Activated naive CD4-positive, alpha-beta T cell treated with anti-CD3 and anti-CD28 coated beads for 36 hours (primary cell): ENCODE measurements around the gene EHD1. TPM values are rescaled to one million over a fixed set of nuclear protein-coding genes. Genes with fewer than 3 reads are reported as not detected.

Experiments used
- CTCF ChIA-PET: fragments of 350-600 bp; sonication (Branson Sonifier 250); formaldehyde crosslinking; loops from one replicate; lab custom pipeline; 2021; ENCODE audit warnings: antibody characterized with exemption; lab: Charles Lee
- DNase-seq: peaks from one replicate; pipeline ENCODE4 v3.0.0-alpha.2; 2020
- H3K27ac Mint-ChIP-seq: one replicate; pipeline ENCODE4 v1.8.0; 2021; ENCODE audit warnings: mild to moderate bottlenecking, mixed read lengths
- H3K27me3 Mint-ChIP-seq: one replicate; pipeline ENCODE4 v1.8.0; 2021; ENCODE audit warnings: low read depth, mixed read lengths
- H3K36me3 Mint-ChIP-seq: one replicate; pipeline ENCODE4 v1.8.0; 2021; ENCODE audit warnings: low read depth, mixed read lengths
- H3K4me1 Mint-ChIP-seq: one replicate; pipeline ENCODE4 v1.8.0; 2021; ENCODE audit warnings: low read depth, mixed read lengths
- H3K4me3 Mint-ChIP-seq: one replicate; pipeline ENCODE4 v1.8.0; 2021; ENCODE audit warnings: mild to moderate bottlenecking, moderate library complexity, mixed read lengths
- H3K9me3 Mint-ChIP-seq: one replicate; pipeline ENCODE4 v1.8.0; 2021; ENCODE audit warnings: mixed read lengths
- intact Hi-C: fragments of 100-400 bp; cut with micrococcal nuclease; formaldehyde crosslinking; loops from one replicate; pipeline ENCODE4 v1.15.1; 2023
- total RNA-seq, 2 experiments: library from RNA; stranded (reverse); gene quantifications; one replicate each; pipeline ENCODE4 v1.2.3, GENCODE V29; 2021

EHD1 gene
- total RNA-seq, 2 experiments from 2014 or later = 124 to 132 TPM

- H3K27ac Mint-ChIP-seq = no peak overlapping the region
- no peak for DNase-seq
- no peaks in the 10 kb centered on the region for H3K36me3 Mint-ChIP-seq
- H3K4me1 Mint-ChIP-seq = peaks cover 27% of the 10 kb centered on the region
- intact Hi-C loops = no loop called here
- no peaks in the 10 kb centered on the region for H3K9me3 Mint-ChIP-seq
- H3K27me3 Mint-ChIP-seq = no peaks in the 10 kb centered on the region
- H3K4me3 Mint-ChIP-seq = peak overlapping the region; percentile 66
- CTCF ChIA-PET = interaction anchor here (0.8 to 32.9 kb wide), 4 partner anchors 9 to 43 kb away, joined by 4 to 992 read pairs (median 148); partner anchors contain the start of gene EHD1
Measured at GRCh38 chr11:64843686-64844329, 34.6 kb downstream of the EHD1 start.

- H3K27me3 Mint-ChIP-seq = no peaks in the 10 kb centered on the region
- H3K9me3 Mint-ChIP-seq = no peaks in the 10 kb centered on the region
- H3K4me3 Mint-ChIP-seq = peak overlapping the region; percentile 43
- H3K27ac Mint-ChIP-seq = no peak overlapping the region
- intact Hi-C loops = no loop called here
- no peaks in the 10 kb centered on the region for H3K36me3 Mint-ChIP-seq
- peaks cover 19% of the 10 kb centered on the region for H3K4me1 Mint-ChIP-seq
- DNase-seq = no peak
- CTCF ChIA-PET = interaction anchor here (1.9 to 32.9 kb wide), 3 partner anchors 9 to 44 kb away, joined by 8 to 992 read pairs (median 288); partner anchors contain the start of gene EHD1
Measured at GRCh38 chr11:64842851-64843685, 35.4 kb downstream of the EHD1 start.

- no peak for DNase-seq
- Mint-ChIP-seq H3K4me3 (no peak overlapping the region), H3K27me3 (no peaks in the 10 kb centered on the region), H3K27ac (no peak overlapping the region), H3K9me3 (no peaks in the 10 kb centered on the region), H3K36me3 (no peaks in the 10 kb centered on the region), H3K4me1 (peaks cover 17% of the 10 kb centered on the region)
- CTCF ChIA-PET = interaction anchor here (32.9 kb wide), 1 partner anchor 45 kb away, joined by 992 read pairs; the partner anchor contains the start of gene EHD1
- intact Hi-C loops = no loop called here
Measured at GRCh38 chr11:64842366-64842759, 36.1 kb downstream of the EHD1 start.

DNA sequence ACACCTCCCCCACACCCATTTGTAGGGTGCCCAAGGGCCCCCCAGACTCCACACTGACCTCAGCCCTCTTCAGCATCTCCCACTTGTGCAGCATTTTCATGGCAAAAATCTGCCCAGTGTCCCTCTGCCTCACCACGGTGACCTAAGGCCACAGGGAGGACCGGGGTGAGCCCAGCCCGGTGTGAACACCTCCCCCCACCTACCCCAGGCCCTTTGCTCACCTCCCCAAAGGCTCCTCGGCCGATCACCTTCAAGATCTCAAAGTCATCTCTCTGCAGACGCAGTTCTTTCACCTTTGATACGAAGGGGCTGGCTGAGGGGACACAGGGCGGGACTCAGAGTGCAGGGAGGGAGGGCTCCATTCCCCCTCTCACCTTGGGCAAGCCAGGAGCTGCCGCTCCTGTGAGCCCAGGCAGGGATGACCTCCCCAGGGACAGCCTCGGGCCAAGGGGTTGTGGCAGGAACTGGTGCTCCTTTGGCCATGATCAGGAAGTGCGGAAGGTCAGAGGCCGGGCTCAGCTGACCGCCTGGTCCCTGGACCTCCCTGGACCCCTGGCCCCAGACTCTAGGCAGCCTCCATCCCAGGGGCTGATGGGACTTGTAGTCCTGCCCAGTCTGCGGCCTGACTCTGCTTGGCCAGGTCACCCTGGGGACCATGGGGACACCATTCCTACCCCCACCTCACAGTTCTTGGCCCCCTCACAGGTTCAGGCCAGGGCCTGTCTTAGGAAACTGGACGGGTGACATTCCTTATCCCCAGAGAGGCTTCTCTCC lies 36.6 kb downstream of the EHD1 start:
- no peak for DNase-seq
- Mint-ChIP-seq H3K9me3 (no peaks in the 10 kb centered on the region), H3K36me3 (no peaks in the 10 kb centered on the region), H3K4me3 (no peak overlapping the region), H3K27me3 (no peaks in the 10 kb centered on the region), H3K27ac (no peak overlapping the region), H3K4me1 (peaks cover 12% of the 10 kb centered on the region)
- CTCF ChIA-PET = interaction anchor here (32.9 kb wide), 1 partner anchor 45 kb away, joined by 992 read pairs; the partner anchor contains the start of gene EHD1
- intact Hi-C loops = no loop called here

GRCh38 chr11:64839887-64840782 lies 38.3 kb downstream of the EHD1 start:
- H3K36me3 Mint-ChIP-seq = no peaks in the 10 kb centered on the region
- CTCF ChIA-PET = interaction anchor here (1.3 to 32.9 kb wide), 2 partner anchors 8 to 47 kb away, joined by 3 to 992 read pairs; partner anchors contain the start of gene EHD1

DNA sequence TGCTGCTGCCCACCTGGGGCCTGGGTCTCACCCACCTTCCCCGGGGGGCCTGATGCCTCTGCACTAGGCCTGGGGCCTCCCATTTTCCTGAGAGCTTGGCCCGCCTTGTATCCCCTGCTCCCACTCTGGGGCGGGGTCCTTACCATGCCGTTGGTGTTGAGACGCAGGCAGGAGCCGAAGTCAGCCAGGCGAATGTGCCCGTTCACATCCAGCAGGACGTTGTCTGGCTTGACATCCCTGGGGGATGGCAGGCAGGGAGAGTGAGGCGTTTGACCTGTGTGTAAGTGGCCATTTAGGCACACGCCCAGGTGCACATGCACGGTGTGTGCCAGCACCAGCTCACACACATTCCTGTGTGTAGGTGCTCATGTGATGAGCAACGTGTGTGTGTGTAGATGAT lies 39.1 kb downstream of the EHD1 start:
- intact Hi-C loops = no loop called here
- Mint-ChIP-seq H3K4me3 (no peak overlapping the region), H3K4me1 (peaks cover 8% of the 10 kb centered on the region), H3K27me3 (no peaks in the 10 kb centered on the region), H3K36me3 (no peaks in the 10 kb centered on the region), H3K27ac (no peak overlapping the region), H3K9me3 (no peaks in the 10 kb centered on the region)
- CTCF ChIA-PET = interaction anchor here (32.9 kb wide), 1 partner anchor 48 kb away, joined by 992 read pairs; the partner anchor contains the start of gene EHD1
- no peak for DNase-seq

More at GRCh38 chr11:64839887-64840782, 38.3 kb downstream of the EHD1 start:
- H3K9me3 Mint-ChIP-seq = no peaks in the 10 kb centered on the region
- no peak for DNase-seq
- peaks cover 10% of the 10 kb centered on the region for H3K4me1 Mint-ChIP-seq
- intact Hi-C loops = no loop called here
- H3K27me3 Mint-ChIP-seq = no peaks in the 10 kb centered on the region
- H3K27ac Mint-ChIP-seq = no peak overlapping the region
- H3K4me3 Mint-ChIP-seq = no peak overlapping the region

GRCh38 chr11:64838600-64839334 lies 39.7 kb downstream of the EHD1 start:
- CTCF ChIA-PET = interaction anchor here (0.5 to 32.9 kb wide), 2 partner anchors 18 to 48 kb away, joined by 4 to 992 read pairs; partner anchors contain the start of gene EHD1
- Mint-ChIP-seq H3K4me1 (peaks cover 5% of the 10 kb centered on the region), H3K36me3 (no peaks in the 10 kb centered on the region), H3K27me3 (no peaks in the 10 kb centered on the region), H3K27ac (no peak overlapping the region), H3K4me3 (no peak overlapping the region), H3K9me3 (no peaks in the 10 kb centered on the region)
- intact Hi-C loops = no loop called here
- DNase-seq = no peak

DNA sequence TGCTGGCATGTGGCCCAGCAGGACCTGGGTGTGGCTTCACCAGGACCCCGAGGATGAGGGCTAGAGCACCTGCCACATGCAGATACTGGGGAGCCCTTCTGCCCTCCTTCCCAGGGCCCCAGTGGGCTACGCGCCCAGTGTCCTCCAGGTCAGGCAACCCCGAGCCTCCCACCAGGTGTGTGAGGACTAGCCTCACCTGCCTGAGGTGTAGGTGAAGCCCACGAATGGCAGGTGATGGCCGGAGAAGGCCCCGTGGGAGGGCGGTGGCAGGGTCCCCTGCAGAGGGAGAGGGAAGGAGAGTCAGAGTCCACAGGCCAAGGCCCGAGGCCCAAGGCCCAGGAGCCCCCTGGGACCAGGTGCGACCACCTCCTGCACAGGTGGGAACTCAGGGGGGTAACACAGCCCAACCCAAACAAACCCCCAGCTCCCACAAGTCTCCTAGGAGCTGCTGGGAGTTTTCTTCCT lies 40.5 kb downstream of the EHD1 start:
- CTCF ChIA-PET = interaction anchor here (0.5 kb wide), 1 partner anchor 17 kb away, joined by 4 read pairs; no protein-coding TSS in a partner anchor
- H3K27me3 Mint-ChIP-seq = no peaks in the 10 kb centered on the region
- H3K9me3 Mint-ChIP-seq = no peaks in the 10 kb centered on the region
- no peak overlapping the region for H3K27ac Mint-ChIP-seq
- no peak for DNase-seq
- no peak overlapping the region for H3K4me3 Mint-ChIP-seq
- intact Hi-C loops = no loop called here
- H3K36me3 Mint-ChIP-seq = no peaks in the 10 kb centered on the region
- H3K4me1 Mint-ChIP-seq = no peaks in the 10 kb centered on the region

- no peak overlapping the region for H3K4me3 Mint-ChIP-seq
- intact Hi-C loops = no loop called here
- H3K27ac Mint-ChIP-seq = no peak overlapping the region
- H3K27me3 Mint-ChIP-seq = no peaks in the 10 kb centered on the region
- H3K36me3 Mint-ChIP-seq = no peaks in the 10 kb centered on the region
- no peaks in the 10 kb centered on the region for H3K9me3 Mint-ChIP-seq
- no peaks in the 10 kb centered on the region for H3K4me1 Mint-ChIP-seq
- CTCF ChIA-PET = no interaction called here
- no peak for DNase-seq
Measured at GRCh38 chr11:64836448-64837072, 41.9 kb downstream of the EHD1 start.

GRCh38 chr11:64835616-64836447 lies 42.6 kb downstream of the EHD1 start:
- CTCF ChIA-PET = no interaction called here
- H3K27me3 Mint-ChIP-seq = no peaks in the 10 kb centered on the region
- no peaks in the 10 kb centered on the region for H3K9me3 Mint-ChIP-seq
- no peaks in the 10 kb centered on the region for H3K36me3 Mint-ChIP-seq
- DNase-seq = no peak
- no peak overlapping the region for H3K4me3 Mint-ChIP-seq
- no peak overlapping the region for H3K27ac Mint-ChIP-seq
- intact Hi-C loops = no loop called here
- no peaks in the 10 kb centered on the region for H3K4me1 Mint-ChIP-seq
